HEK293 (cell line): ENCODE data around the gene CALM3.

Experiments used
- BCL11A ChIP-seq: fragments of 450-650 bp; formaldehyde crosslinking; IDR thresholded peaks from 2 replicates; pipeline ENCODE4 v1.5.1; 2016; ENCODE audit warnings: low read depth, missing biosample characterization, missing genetic modification characterization
- CTCF ChIP-seq: fragments of 450-650 bp; formaldehyde crosslinking; IDR thresholded peaks from 2 replicates; pipeline ENCODE4 v1.5.1; 2016; ENCODE audit warnings: missing biosample characterization, missing genetic modification characterization
- ZFHX2 ChIP-seq: fragments of 450-650 bp; formaldehyde crosslinking; conservative IDR thresholded peaks from 2 replicates; pipeline ENCODE4 v1.5.1; 2016; ENCODE audit warnings: missing biosample characterization, missing genetic modification characterization
- ZNF223 ChIP-seq: fragments of 450-650 bp; formaldehyde crosslinking; IDR thresholded peaks from 2 replicates; pipeline ENCODE4 v1.5.1; 2016; ENCODE audit warnings: missing biosample characterization, missing genetic modification characterization
- ZNF747 ChIP-seq: fragments of 450-650 bp; formaldehyde crosslinking; IDR thresholded peaks from 2 replicates; pipeline ENCODE4 v1.5.1; 2016; ENCODE audit warnings: missing biosample characterization, missing genetic modification characterization

- no peak for TF ChIP-seq CTCF (tag by site-specific recombination)
- TF ChIP-seq ZNF747 (tag by site-specific recombination): no peak
- TF ChIP-seq ZFHX2 (tag by site-specific recombination): peak; percentile 79
- TF ChIP-seq ZNF223 (tag by site-specific recombination): no peak
- TF ChIP-seq BCL11A (tag by site-specific recombination): no peak
Measured at GRCh38 chr19:46607448-46607841, 6.3 kb downstream of the CALM3 start.
